ENCODE results near the gene NCR1.

DNA sequence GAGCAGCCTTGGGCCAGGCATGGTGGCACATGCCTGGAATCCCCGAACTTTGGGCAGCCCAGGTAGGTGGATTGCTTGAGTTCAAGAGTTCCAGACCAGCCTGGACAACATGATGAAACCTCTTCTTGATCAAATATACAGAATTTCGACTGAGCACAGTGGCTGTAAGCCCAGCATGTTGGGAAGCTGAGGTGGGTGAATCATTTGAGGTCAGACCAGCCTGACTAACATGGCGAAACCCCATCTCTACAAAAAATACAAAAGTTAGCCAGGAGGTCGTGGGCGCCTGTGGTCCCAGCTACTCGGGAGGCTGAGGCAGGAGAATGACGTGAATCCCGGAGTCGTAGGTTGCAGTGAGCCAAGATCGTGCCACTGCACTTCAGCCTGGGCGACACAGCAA, 49.4 kb downstream of the NCR1 start:
- TF ChIP-seq, protein P1, sequence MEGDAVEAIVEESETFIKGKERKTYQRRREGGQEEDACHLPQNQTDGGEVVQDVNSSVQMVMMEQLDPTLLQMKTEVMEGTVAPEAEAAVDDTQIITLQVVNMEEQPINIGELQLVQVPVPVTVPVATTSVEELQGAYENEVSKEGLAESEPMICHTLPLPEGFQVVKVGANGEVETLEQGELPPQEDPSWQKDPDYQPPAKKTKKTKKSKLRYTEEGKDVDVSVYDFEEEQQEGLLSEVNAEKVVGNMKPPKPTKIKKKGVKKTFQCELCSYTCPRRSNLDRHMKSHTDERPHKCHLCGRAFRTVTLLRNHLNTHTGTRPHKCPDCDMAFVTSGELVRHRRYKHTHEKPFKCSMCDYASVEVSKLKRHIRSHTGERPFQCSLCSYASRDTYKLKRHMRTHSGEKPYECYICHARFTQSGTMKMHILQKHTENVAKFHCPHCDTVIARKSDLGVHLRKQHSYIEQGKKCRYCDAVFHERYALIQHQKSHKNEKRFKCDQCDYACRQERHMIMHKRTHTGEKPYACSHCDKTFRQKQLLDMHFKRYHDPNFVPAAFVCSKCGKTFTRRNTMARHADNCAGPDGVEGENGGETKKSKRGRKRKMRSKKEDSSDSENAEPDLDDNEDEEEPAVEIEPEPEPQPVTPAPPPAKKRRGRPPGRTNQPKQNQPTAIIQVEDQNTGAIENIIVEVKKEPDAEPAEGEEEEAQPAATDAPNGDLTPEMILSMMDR (IDR thresholded peaks at IDR 0.05 in 4 of 5, conservative IDR thresholded peaks at IDR 0.05 in 1 of 5): no peak
- TF ChIP-seq POLR2A (IDR thresholded peaks at IDR 0.05): no peak
